SH-SY5Y (cell line): ENCODE results near the gene DISC1.

Source experiments
- GATA2 ChIP-seq: IDR thresholded peaks from 2 replicates; pipeline ENCODE4 v1.6.1; 2011; ENCODE audit warnings: mild to moderate bottlenecking, low read depth, low read length
- GATA3 ChIP-seq: IDR thresholded peaks from 2 replicates; pipeline ENCODE4 v1.6.1; 2011; ENCODE audit warnings: low read depth, mild to moderate bottlenecking, low read length, moderate library complexity

GRCh38 chr1:231776757-231777062 lies 150.1 kb downstream of the DISC1 start:
- TF ChIP-seq GATA2 = no peak
- TF ChIP-seq GATA3 = no peak
